Measurements from ENCODE around the gene NCBP2. TPM values are rescaled to one million over a fixed set of nuclear protein-coding genes. Genes with fewer than 3 reads are reported as not detected.

NCBP2 gene
- total RNA-seq, 1 experiment from 2014 or later: 91.8 TPM

DNA sequence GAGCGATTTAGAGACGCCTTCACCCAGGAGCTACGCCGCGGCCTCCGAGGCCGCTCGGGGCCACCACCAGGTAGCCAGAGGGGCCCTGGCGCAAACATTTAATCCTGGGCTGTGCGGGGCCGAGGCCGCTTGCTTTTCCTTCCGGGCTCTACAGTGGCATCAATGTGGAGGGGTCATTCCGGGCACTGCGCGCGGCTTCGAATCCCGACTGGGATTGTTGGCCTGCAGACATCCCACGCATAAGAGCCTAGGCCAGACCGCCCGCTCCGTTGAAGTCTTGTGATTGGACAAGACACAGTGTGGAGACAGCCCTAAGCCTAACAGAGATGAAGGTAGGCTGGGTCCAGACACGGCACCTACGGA is 568 bp upstream of the NCBP2 start:
- peaks cover 6% of the 10 kb centered on the region for H3K4me1 Mint-ChIP-seq (ENCODE audit: insufficient read depth, unreplicated experiment)
- POLR2A ChIA-PET: interaction anchor here (0.6 to 3.4 kb wide), 26 partner anchors 10 to 578 kb away, joined by 3 to 56 read pairs (median 4); partner anchors contain the start of genes CEP19, FBXO45, PAK2 and PIGX
- peak overlapping the region; percentile 80 for H3K4me3 Mint-ChIP-seq (ENCODE audit: unreplicated experiment)
- no peaks in the 10 kb centered on the region for H3K9me3 Mint-ChIP-seq (ENCODE audit: unreplicated experiment)
- intact Hi-C loops (cut with micrococcal nuclease): loop anchor here (1.0 to 2.0 kb wide), 3 partner anchors 104 to 334 kb away; partner anchors contain the start of genes CEP19 and PIGX
- CTCF ChIA-PET: interaction anchor here (0.6 to 1.7 kb wide), 6 partner anchors 27 to 333 kb away, joined by 3 to 7 read pairs (median 4); partner anchors contain the start of gene SENP5
- H3K27me3 Mint-ChIP-seq (ENCODE audit: insufficient read depth, unreplicated experiment): no peaks in the 10 kb centered on the region
- TSS peak; percentile 81 for BruUV-seq (replicated peaks)
- peak; percentile 17 for DNase-seq (ENCODE audit: unreplicated experiment)
- peak overlapping the region; percentile 88 for H3K27ac Mint-ChIP-seq (ENCODE audit: low read depth, unreplicated experiment)
- TF ChIP-seq, protein P1, sequence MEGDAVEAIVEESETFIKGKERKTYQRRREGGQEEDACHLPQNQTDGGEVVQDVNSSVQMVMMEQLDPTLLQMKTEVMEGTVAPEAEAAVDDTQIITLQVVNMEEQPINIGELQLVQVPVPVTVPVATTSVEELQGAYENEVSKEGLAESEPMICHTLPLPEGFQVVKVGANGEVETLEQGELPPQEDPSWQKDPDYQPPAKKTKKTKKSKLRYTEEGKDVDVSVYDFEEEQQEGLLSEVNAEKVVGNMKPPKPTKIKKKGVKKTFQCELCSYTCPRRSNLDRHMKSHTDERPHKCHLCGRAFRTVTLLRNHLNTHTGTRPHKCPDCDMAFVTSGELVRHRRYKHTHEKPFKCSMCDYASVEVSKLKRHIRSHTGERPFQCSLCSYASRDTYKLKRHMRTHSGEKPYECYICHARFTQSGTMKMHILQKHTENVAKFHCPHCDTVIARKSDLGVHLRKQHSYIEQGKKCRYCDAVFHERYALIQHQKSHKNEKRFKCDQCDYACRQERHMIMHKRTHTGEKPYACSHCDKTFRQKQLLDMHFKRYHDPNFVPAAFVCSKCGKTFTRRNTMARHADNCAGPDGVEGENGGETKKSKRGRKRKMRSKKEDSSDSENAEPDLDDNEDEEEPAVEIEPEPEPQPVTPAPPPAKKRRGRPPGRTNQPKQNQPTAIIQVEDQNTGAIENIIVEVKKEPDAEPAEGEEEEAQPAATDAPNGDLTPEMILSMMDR (IDR thresholded peaks at IDR 0.05; ENCODE audit: unreplicated experiment): no peak
- H3K36me3 Mint-ChIP-seq (ENCODE audit: insufficient read depth, unreplicated experiment): peaks cover 48% of the 10 kb centered on the region

GRCh38 chr3:196941729-196942225 is 551 bp downstream of the NCBP2 start:
- peaks cover 59% of the 10 kb centered on the region for H3K36me3 Mint-ChIP-seq (ENCODE audit: insufficient read depth, unreplicated experiment)
- intact Hi-C loops (cut with micrococcal nuclease): loop anchor here (1.0 to 2.0 kb wide), 3 partner anchors 103 to 332 kb away; partner anchors contain the start of genes CEP19 and PIGX
- no peaks in the 10 kb centered on the region for H3K9me3 Mint-ChIP-seq (ENCODE audit: unreplicated experiment)
- CTCF ChIA-PET: interaction anchor here (0.5 to 1.7 kb wide), 6 partner anchors 11 to 330 kb away, joined by 3 to 7 read pairs (median 4); no protein-coding TSS in a partner anchor
- peak overlapping the region; percentile 80 for H3K4me3 Mint-ChIP-seq (ENCODE audit: unreplicated experiment)
- TF ChIP-seq, protein P1 (IDR thresholded peaks at IDR 0.05; ENCODE audit: unreplicated experiment): no peak
- peak overlapping the region; percentile 88 for H3K27ac Mint-ChIP-seq (ENCODE audit: low read depth, unreplicated experiment)
- POLR2A ChIA-PET: interaction anchor here (0.6 to 3.4 kb wide), 33 partner anchors 10 to 1838 kb away, joined by 3 to 56 read pairs (median 5); partner anchors contain the start of genes CEP19, FBXO45, PAK2 and PCYT1A
- H3K27me3 Mint-ChIP-seq (ENCODE audit: insufficient read depth, unreplicated experiment): no peaks in the 10 kb centered on the region
- DNase-seq (ENCODE audit: unreplicated experiment): peak; percentile 57
- peaks cover 6% of the 10 kb centered on the region for H3K4me1 Mint-ChIP-seq (ENCODE audit: insufficient read depth, unreplicated experiment)
- BruUV-seq (replicated peaks): TSS peak; percentile 70

GRCh38 chr3:196938576-196938975 is 3.8 kb downstream of the NCBP2 start:
- TF ChIP-seq, protein P1 (IDR thresholded peaks at IDR 0.05; ENCODE audit: unreplicated experiment): no peak
- Mint-ChIP-seq H3K4me3 (ENCODE audit: unreplicated experiment) (no peak overlapping the region), H3K4me1 (ENCODE audit: insufficient read depth, unreplicated experiment) (no peaks in the 10 kb centered on the region), H3K27me3 (ENCODE audit: insufficient read depth, unreplicated experiment) (no peaks in the 10 kb centered on the region), H3K27ac (ENCODE audit: low read depth, unreplicated experiment) (peak overlapping the region; percentile 19), H3K36me3 (ENCODE audit: insufficient read depth, unreplicated experiment) (peaks cover 77% of the 10 kb centered on the region), H3K9me3 (ENCODE audit: unreplicated experiment) (no peaks in the 10 kb centered on the region)
- no peak for DNase-seq (ENCODE audit: unreplicated experiment)
- ChIA-PET POLR2A (interaction anchor here (0.6 kb wide), 2 partner anchors 9 to 589 kb away, joined by 3 read pairs; no protein-coding TSS in a partner anchor), CTCF (interaction anchor here (0.6 to 0.7 kb wide), 2 partner anchors 12 to 75 kb away, joined by 3 to 4 read pairs; no protein-coding TSS in a partner anchor)
- BruUV-seq (replicated peaks): no TSS peak
- intact Hi-C loops (cut with micrococcal nuclease): no loop called here

- no peaks in the 10 kb centered on the region for H3K4me1 Mint-ChIP-seq (ENCODE audit: insufficient read depth, unreplicated experiment)
- POLR2A ChIA-PET: interaction anchor here (0.6 kb wide), 3 partner anchors 9 to 590 kb away, joined by 3 read pairs; no protein-coding TSS in a partner anchor
- no peak for DNase-seq (ENCODE audit: unreplicated experiment)
- CTCF ChIA-PET: no interaction called here
- TF ChIP-seq, protein P1 (IDR thresholded peaks at IDR 0.05; ENCODE audit: unreplicated experiment): no peak
- intact Hi-C loops (cut with micrococcal nuclease): no loop called here
- peaks cover 78% of the 10 kb centered on the region for H3K36me3 Mint-ChIP-seq (ENCODE audit: insufficient read depth, unreplicated experiment)
- H3K27me3 Mint-ChIP-seq (ENCODE audit: insufficient read depth, unreplicated experiment): no peaks in the 10 kb centered on the region
- H3K4me3 Mint-ChIP-seq (ENCODE audit: unreplicated experiment): no peak overlapping the region
- H3K9me3 Mint-ChIP-seq (ENCODE audit: unreplicated experiment): no peaks in the 10 kb centered on the region
- no TSS peak for BruUV-seq (replicated peaks)
- H3K27ac Mint-ChIP-seq (ENCODE audit: low read depth, unreplicated experiment): no peak overlapping the region
Measured at GRCh38 chr3:196938124-196938523, 4.2 kb downstream of the NCBP2 start.

Data from MCF 10A (cell line).